HCT116 (cell line): ENCODE data around the gene TTLL4. TPM values are rescaled to one million over a fixed set of nuclear protein-coding genes. Genes with fewer than 3 reads are reported as not detected.

Source experiments
- ATAC-seq: fragments of 200-7000 bp; cut with Tn5 transposase; 2 replicates; pipeline ENCODE4 v1.9.1; 2020; ENCODE audit warnings: mild to moderate bottlenecking, moderate library complexity
- BruUV-seq: library from RNA; stranded (reverse); fragments of 400-500 nt; replicated peaks from 2 replicates; lab custom pipeline; 2021; lab: Mats Ljungman, UMichigan
- CTCF ChIA-PET: fragments of 300-600 bp; sonication (Branson Sonifier 250); formaldehyde crosslinking; loops from one replicate; lab custom pipeline; 2021; ENCODE audit warnings: antibody characterized with exemption; lab: Charles Lee
- POLR2A ChIA-PET: fragments of 300-600, 350-600 bp; sonication (Branson Sonifier 250); formaldehyde crosslinking; loops from one replicate; lab custom pipeline; 2021; ENCODE audit warnings: antibody characterized with exemption; lab: Charles Lee
- RAD21 ChIA-PET, 2 experiments: fragments of 300-600 bp; sonication (Branson Sonifier 250); formaldehyde crosslinking; loops; one replicate each; lab custom pipeline; 2023; ENCODE audit warnings: low total read pairs in 2 of 2; ENCODE audit not compliant: uncharacterized antibody in 2 of 2, unreplicated experiment in 2 of 2, low non-redundant PET in 1 of 2; lab: Charles Lee
- DNase-seq: peaks from one replicate; pipeline ENCODE4 v3.0.0-alpha.2; 2010; ENCODE audit warnings: low read depth, low spot score
- H2AFZ ChIP-seq: fragments of 200-600 bp; shearing (Covaris generic), sonication (generic); 2 replicates; pipeline ENCODE4 v1.6.1; 2017; ENCODE audit warnings: low read depth, mixed run types, mixed read lengths, antibody characterized with exemption, low read length; ENCODE audit not compliant: poor library complexity, severe bottlenecking
- H3K27ac ChIP-seq: 2 replicates; pipeline ENCODE4 v1.5.1; 2012; ENCODE audit warnings: low read depth, low read length
- H3K27me3 ChIP-seq: fragments of 200-600 bp; sonication (generic); 2 replicates; pipeline ENCODE4 v1.6.1; 2016; ENCODE audit warnings: mixed run types, low read length, mixed read lengths; ENCODE audit not compliant: insufficient read depth
- H3K36me3 ChIP-seq, 2 experiments: fragments of 200-500 bp in 1 of 2; fragments of 200-600 bp in 1 of 2; sonication (Bioruptor generic) in 1 of 2; sonication (generic) in 1 of 2; 2 replicates each; pipeline versions ENCODE4 v1.5.1 to v1.6.1; 2014 to 2016; ENCODE audit warnings: low read length in 2 of 2, inconsistent platforms in 1 of 2, mixed read lengths in 1 of 2, mixed run types in 1 of 2; ENCODE audit not compliant: insufficient read depth in 2 of 2, control insufficient read depth in 1 of 2
- H3K4me1 ChIP-seq, 2 experiments: fragments of 200-600 bp in 1 of 2; sonication (generic) in 1 of 2; 2 replicates each; pipeline versions ENCODE4 v1.5.1 to v1.6.1; 2012 to 2017; ENCODE audit warnings: low read length in 2 of 2, inconsistent platforms in 1 of 2, mild to moderate bottlenecking in 1 of 2, mixed read lengths in 1 of 2, mixed run types in 1 of 2, moderate library complexity in 1 of 2; ENCODE audit not compliant: insufficient read depth in 2 of 2, control insufficient read depth in 1 of 2
- H3K4me2 ChIP-seq: fragments of 200-600 bp; sonication (generic); 2 replicates; pipeline ENCODE4 v1.6.1; 2017; ENCODE audit warnings: mixed run types, low read length, mixed read lengths
- H3K4me3 ChIP-seq, 2 experiments: fragments of 200-600 bp in 1 of 2; sonication (generic) in 1 of 2; replicated peaks in 1 of 2; 2 replicates each; pipeline ENCODE4 v1.5.1; 2011 to 2016; ENCODE audit warnings: low read length in 2 of 2, control low read depth in 1 of 2, low read depth in 1 of 2, mild to moderate bottlenecking in 1 of 2, mixed read lengths in 1 of 2, mixed run types in 1 of 2
- H3K79me2 ChIP-seq: fragments of 200-600 bp; sonication (generic); 2 replicates; pipeline ENCODE4 v1.6.1; 2017; ENCODE audit warnings: mild to moderate bottlenecking, mixed run types, low read length, moderate library complexity, mixed read lengths; ENCODE audit not compliant: insufficient read depth
- H3K9ac ChIP-seq: fragments of 200-600 bp; sonication (generic); 2 replicates; pipeline ENCODE4 v1.6.1; 2016; ENCODE audit warnings: low read length, mixed read lengths
- H3K9me2 ChIP-seq: fragments of 200-600 bp; sonication (generic), shearing (Covaris generic); 2 replicates; pipeline ENCODE4 v1.6.1; 2017; ENCODE audit warnings: mixed run types, mild to moderate bottlenecking, moderate library complexity; ENCODE audit not compliant: insufficient read depth
- H3K9me3 ChIP-seq, 2 experiments: fragments of 200-500 bp in 1 of 2; fragments of 200-600 bp in 1 of 2; sonication (Bioruptor generic) in 1 of 2; sonication (generic) in 1 of 2; 2 replicates each; pipeline ENCODE4 v1.6.1; 2014 to 2017; ENCODE audit warnings: low read length in 2 of 2, mixed read lengths in 2 of 2, inconsistent platforms in 1 of 2, low read depth in 1 of 2, mild to moderate bottlenecking in 1 of 2, mixed run types in 1 of 2, moderate library complexity in 1 of 2; ENCODE audit not compliant: control insufficient read depth in 1 of 2, insufficient read depth in 1 of 2
- H4K20me1 ChIP-seq: fragments of 200-600 bp; sonication (generic), shearing (Covaris generic); 2 replicates; pipeline ENCODE4 v1.6.1; 2017; ENCODE audit warnings: mixed run types, mild to moderate bottlenecking, moderate library complexity; ENCODE audit not compliant: insufficient read depth
- ATF3 ChIP-seq: IDR thresholded peaks from 2 replicates; pipeline ENCODE4 v1.6.1; 2012
- ELF1 ChIP-seq: IDR thresholded peaks from 2 replicates; pipeline ENCODE4 v1.6.1; 2012; ENCODE audit warnings: low read depth, borderline replicate concordance
- FOSL1 ChIP-seq: IDR thresholded peaks from 2 replicates; pipeline ENCODE4 v1.6.1; 2012; ENCODE audit warnings: low read depth
- SIN3A ChIP-seq: IDR thresholded peaks from 2 replicates; pipeline ENCODE4 v1.6.1; 2012; ENCODE audit warnings: low read depth
- SRF ChIP-seq: IDR thresholded peaks from 2 replicates; pipeline ENCODE4 v1.6.1; 2012; ENCODE audit warnings: low read depth
- ZBTB33 ChIP-seq: IDR thresholded peaks from 2 replicates; pipeline ENCODE4 v1.6.1; 2011; ENCODE audit warnings: mild to moderate bottlenecking, low read length, moderate library complexity; ENCODE audit not compliant: insufficient replicate concordance; ENCODE audit errors: extremely low read depth
- ZFX ChIP-seq: fragments of 450-650 bp; IDR thresholded peaks from 2 replicates; pipeline ENCODE4 v1.6.1; 2017
- ZNF274 ChIP-seq: fragments of 200-500 bp; sonication (Bioruptor generic); IDR thresholded peaks from 2 replicates; pipeline ENCODE4 v1.6.1; 2014; ENCODE audit warnings: mild to moderate bottlenecking, low read depth, low read length, inconsistent platforms
- intact Hi-C: fragments of 100-400 bp; cut with micrococcal nuclease; formaldehyde crosslinking; loops from 2 replicates; pipeline ENCODE4 v1.10.0; 2022
- total RNA-seq: library from RNA; stranded (reverse); gene quantifications from one replicate; pipeline ENCODE4 v1.2.1, GENCODE V29; 2021; ENCODE audit not compliant: unreplicated experiment
- TF ChIP-seq, protein P1 (sequence below): IDR thresholded peaks from 2 replicates; pipeline ENCODE4 v1.6.1; 2012; ENCODE audit warnings: low read depth

Gene TTLL4
- total RNA-seq, 1 experiment from 2014 or later = 53.0 TPM

GRCh38 chr2:218776488-218776887 lies 65.9 kb downstream of the TTLL4 start (continued):
- TF ChIP-seq, protein P1, sequence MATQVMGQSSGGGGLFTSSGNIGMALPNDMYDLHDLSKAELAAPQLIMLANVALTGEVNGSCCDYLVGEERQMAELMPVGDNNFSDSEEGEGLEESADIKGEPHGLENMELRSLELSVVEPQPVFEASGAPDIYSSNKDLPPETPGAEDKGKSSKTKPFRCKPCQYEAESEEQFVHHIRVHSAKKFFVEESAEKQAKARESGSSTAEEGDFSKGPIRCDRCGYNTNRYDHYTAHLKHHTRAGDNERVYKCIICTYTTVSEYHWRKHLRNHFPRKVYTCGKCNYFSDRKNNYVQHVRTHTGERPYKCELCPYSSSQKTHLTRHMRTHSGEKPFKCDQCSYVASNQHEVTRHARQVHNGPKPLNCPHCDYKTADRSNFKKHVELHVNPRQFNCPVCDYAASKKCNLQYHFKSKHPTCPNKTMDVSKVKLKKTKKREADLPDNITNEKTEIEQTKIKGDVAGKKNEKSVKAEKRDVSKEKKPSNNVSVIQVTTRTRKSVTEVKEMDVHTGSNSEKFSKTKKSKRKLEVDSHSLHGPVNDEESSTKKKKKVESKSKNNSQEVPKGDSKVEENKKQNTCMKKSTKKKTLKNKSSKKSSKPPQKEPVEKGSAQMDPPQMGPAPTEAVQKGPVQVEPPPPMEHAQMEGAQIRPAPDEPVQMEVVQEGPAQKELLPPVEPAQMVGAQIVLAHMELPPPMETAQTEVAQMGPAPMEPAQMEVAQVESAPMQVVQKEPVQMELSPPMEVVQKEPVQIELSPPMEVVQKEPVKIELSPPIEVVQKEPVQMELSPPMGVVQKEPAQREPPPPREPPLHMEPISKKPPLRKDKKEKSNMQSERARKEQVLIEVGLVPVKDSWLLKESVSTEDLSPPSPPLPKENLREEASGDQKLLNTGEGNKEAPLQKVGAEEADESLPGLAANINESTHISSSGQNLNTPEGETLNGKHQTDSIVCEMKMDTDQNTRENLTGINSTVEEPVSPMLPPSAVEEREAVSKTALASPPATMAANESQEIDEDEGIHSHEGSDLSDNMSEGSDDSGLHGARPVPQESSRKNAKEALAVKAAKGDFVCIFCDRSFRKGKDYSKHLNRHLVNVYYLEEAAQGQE = no peak
- no peak for TF ChIP-seq ELF1
- no peak for TF ChIP-seq SRF
- no peak for TF ChIP-seq ATF3
- TF ChIP-seq FOSL1 = no peak
- TF ChIP-seq ZFX = no peak
- TF ChIP-seq SIN3A = no peak

GRCh38 chr2:218777276-218777990 lies 66.8 kb downstream of the TTLL4 start:
- intact Hi-C loops = no loop called here
- H3K4me1 ChIP-seq = peaks cover 0 to 5% of the 10 kb centered on the region in 2 experiments; a peak in 2 of 4 replicates
- no peak overlapping the region for H3K27ac ChIP-seq
- no peaks in the 10 kb centered on the region; a peak in 1 of 4 replicates for H3K36me3 ChIP-seq
- no peaks in the 10 kb centered on the region for H3K27me3 ChIP-seq
- CTCF ChIA-PET = no interaction called here
- POLR2A ChIA-PET = no interaction called here
- H4K20me1 ChIP-seq = no peaks in the 10 kb centered on the region
- peaks cover 3 to 18% of the 10 kb centered on the region in 2 experiments; a peak in 2 of 4 replicates for H3K9me3 ChIP-seq
- no peak for DNase-seq
- no TSS peak for BruUV-seq
- no peaks in the 10 kb centered on the region for H3K79me2 ChIP-seq
- H3K9ac ChIP-seq = no peak overlapping the region
- no peak overlapping the region for H3K4me3 ChIP-seq
- TF ChIP-seq FOSL1 = peak; percentile 40; the same call in 1 of the 2 replicates
- TF ChIP-seq ZNF274 = no peak
- no peak for TF ChIP-seq ZBTB33
- no peaks in the 10 kb centered on the region for H3K9me2 ChIP-seq
- RAD21 ChIA-PET = no interaction called here
- ATAC-seq = peak; percentile 49; the same call in 1 of the 2 replicates
- no peak overlapping the region for H3K4me2 ChIP-seq
- H2AFZ ChIP-seq = no peak overlapping the region
